Activated CD8-positive, alpha-beta memory T cell treated with anti-CD3 and anti-CD28 coated beads, Interleukin-2, amount 10 ng/mL, durations not matched to agents 7 days and 5 days (primary cell): ENCODE results near the gene DNAJC18. TPM values are rescaled to one million over a fixed set of nuclear protein-coding genes. Genes with fewer than 3 reads are reported as not detected.

ENCODE experiments used
- ATAC-seq: fragments of 150-1000 bp; cut with Tn5 transposase; one replicate; pipeline ENCODE4 v1.10.0; 2021; ENCODE audit warnings: moderate library complexity
- CTCF ChIA-PET: fragments of 350-600 bp; sonication (Branson Sonifier 250); formaldehyde crosslinking; loops from one replicate; lab custom pipeline; 2021; ENCODE audit warnings: antibody characterized with exemption; lab: Charles Lee
- DNase-seq: peaks from one replicate; pipeline ENCODE4 v3.0.0-alpha.2; 2020
- H3K27ac Mint-ChIP-seq: one replicate; pipeline ENCODE4 v1.8.0; 2021; ENCODE audit warnings: mild to moderate bottlenecking, mixed read lengths
- H3K27me3 Mint-ChIP-seq: one replicate; pipeline ENCODE4 v1.8.0; 2021; ENCODE audit warnings: mixed read lengths
- H3K36me3 Mint-ChIP-seq: one replicate; pipeline ENCODE4 v1.8.0; 2021; ENCODE audit warnings: mild to moderate bottlenecking, mixed read lengths
- H3K4me1 Mint-ChIP-seq: one replicate; pipeline ENCODE4 v1.8.0; 2021; ENCODE audit warnings: mixed read lengths
- H3K4me3 Mint-ChIP-seq: one replicate; pipeline ENCODE4 v1.8.0; 2021; ENCODE audit warnings: mild to moderate bottlenecking, moderate library complexity, mixed read lengths
- H3K9me3 Mint-ChIP-seq: one replicate; pipeline ENCODE4 v1.8.0; 2022; ENCODE audit warnings: low read depth, mixed read lengths
- total RNA-seq, 2 experiments: library from RNA; stranded (reverse); gene quantifications; one replicate each; pipeline ENCODE4 v1.2.3, GENCODE V29; 2021

The DNAJC18 gene
- total RNA-seq, 2 experiments from 2014 or later, result 9.2 to 25.7 TPM

DNA sequence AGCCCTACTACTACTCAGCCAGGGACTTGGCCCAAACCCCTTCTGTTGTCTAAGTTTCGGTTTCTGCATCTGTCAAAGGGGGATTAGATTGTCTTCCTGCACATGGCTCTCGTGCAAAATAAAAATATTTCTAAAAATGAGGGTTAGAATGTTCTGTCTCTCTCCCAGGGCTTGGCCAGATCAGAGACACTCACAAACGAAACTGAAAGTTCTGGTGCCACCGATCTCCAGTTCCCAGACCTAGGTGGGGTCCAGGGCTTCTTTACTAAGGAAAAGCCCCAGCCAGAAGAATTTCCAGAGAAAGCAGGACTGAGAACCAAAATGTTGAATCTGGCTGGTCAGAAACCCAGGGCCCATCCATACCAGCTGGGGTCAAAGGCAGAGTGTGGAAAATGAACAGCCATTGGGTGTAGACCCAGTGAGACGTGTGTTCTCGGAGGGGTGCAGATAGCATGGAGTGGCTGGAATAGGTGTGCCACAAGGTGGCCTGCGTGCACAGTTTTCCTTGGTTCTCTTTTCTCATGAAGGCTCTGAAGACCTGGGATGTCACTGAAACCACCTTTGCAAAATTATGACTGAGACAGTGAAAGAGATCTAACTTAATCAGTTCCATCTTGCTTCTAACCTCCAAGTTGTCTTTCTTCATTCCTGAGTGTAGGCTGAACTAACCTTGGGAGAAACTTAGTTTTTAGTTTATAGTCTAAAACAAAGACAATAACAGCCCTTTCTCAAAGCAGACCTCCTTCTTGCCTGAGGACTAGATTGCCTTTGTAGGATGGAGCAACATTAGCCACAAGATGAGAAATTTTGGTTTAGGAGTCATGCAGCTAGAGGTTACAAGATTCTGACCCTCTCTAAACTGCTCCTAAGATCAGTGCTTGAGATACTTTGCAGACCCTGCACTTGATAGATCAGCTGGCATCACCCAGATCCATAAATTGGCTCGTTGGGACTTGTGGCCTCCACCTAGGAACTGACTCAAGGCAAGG lies 54.0 kb downstream of the DNAJC18 start:
- ATAC-seq (peak; percentile 32), DNase-seq (peak; percentile 60)
- peaks cover 9% of the 10 kb centered on the region for H3K36me3 Mint-ChIP-seq
- H3K9me3 Mint-ChIP-seq, result no peaks in the 10 kb centered on the region
- peak overlapping the region; percentile 97 for H3K27ac Mint-ChIP-seq
- peaks cover 69% of the 10 kb centered on the region for H3K4me1 Mint-ChIP-seq
- no peaks in the 10 kb centered on the region for H3K27me3 Mint-ChIP-seq
- H3K4me3 Mint-ChIP-seq, result peak overlapping the region; percentile 73
- CTCF ChIA-PET, result interaction anchor here (0.8 to 3.1 kb wide), 4 partner anchors 18 to 43 kb away, joined by 3 to 14 read pairs (median 4); partner anchors contain the start of genes PAIP2 and SPATA24

- ATAC-seq, result peak; percentile 17
- peaks cover 5% of the 10 kb centered on the region for H3K36me3 Mint-ChIP-seq
- CTCF ChIA-PET, result interaction anchor here (1.2 to 3.1 kb wide), 3 partner anchors 13 to 33 kb away, joined by 3 to 14 read pairs (median 4); no protein-coding TSS in a partner anchor
- H3K4me1 Mint-ChIP-seq, result peaks cover 62% of the 10 kb centered on the region
- H3K4me3 Mint-ChIP-seq, result peak overlapping the region; percentile 73
- no peak for DNase-seq
- H3K27ac Mint-ChIP-seq, result peak overlapping the region; percentile 97
- no peaks in the 10 kb centered on the region for H3K27me3 Mint-ChIP-seq
- no peaks in the 10 kb centered on the region for H3K9me3 Mint-ChIP-seq
Observed at GRCh38 chr5:139384591-139385051, 54.7 kb downstream of the DNAJC18 start.

DNA sequence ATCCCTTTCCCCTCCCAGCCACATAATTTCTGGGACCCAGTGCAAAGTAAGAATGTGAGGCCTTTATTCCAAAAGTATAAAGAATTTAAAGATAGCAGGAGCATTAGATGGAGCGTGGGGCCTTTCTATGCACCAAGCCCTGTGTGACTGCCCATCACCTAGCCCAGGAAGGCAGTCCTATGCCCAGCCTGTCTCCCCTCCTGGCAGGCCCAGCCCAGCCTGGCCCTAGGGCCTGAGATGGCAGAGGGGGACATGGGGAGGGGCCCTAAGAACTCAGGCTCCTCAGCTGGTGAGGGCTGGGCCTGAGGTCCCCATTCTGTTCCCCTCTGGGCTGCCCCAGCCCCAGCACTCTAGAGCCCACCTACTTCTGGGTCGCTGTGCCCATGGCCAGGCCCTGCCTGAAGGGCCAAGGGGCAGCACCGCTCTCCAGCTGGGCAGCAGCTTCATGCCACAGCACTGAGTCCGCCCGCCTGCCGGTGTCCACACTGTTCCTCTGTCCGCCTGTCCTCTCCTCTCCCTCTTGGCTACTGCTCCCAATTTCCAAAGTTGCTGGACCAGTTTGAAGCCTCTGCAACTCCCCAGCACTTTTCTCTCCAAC lies 55.2 kb downstream of the DNAJC18 start:
- no peaks in the 10 kb centered on the region for H3K27me3 Mint-ChIP-seq
- H3K4me3 Mint-ChIP-seq, result peak overlapping the region; percentile 73
- H3K4me1 Mint-ChIP-seq, result peaks cover 61% of the 10 kb centered on the region
- ATAC-seq, result no peak
- CTCF ChIA-PET, result interaction anchor here (1.2 to 3.1 kb wide), 4 partner anchors 12 to 42 kb away, joined by 3 to 14 read pairs (median 4); partner anchors contain the start of gene PAIP2
- peak overlapping the region; percentile 97 for H3K27ac Mint-ChIP-seq
- no peak for DNase-seq
- H3K9me3 Mint-ChIP-seq, result no peaks in the 10 kb centered on the region
- peaks cover under 1% of the 10 kb centered on the region for H3K36me3 Mint-ChIP-seq

- no peaks in the 10 kb centered on the region for H3K27me3 Mint-ChIP-seq
- CTCF ChIA-PET, result interaction anchor here (1.2 to 3.1 kb wide), 4 partner anchors 12 to 96 kb away, joined by 3 to 14 read pairs (median 4); partner anchors contain the start of gene PAIP2
- peak within 1 kb of the TSS; percentile 61 for H3K27ac Mint-ChIP-seq
- H3K9me3 Mint-ChIP-seq, result no peaks in the 10 kb centered on the region
- no peaks in the 10 kb centered on the region for H3K36me3 Mint-ChIP-seq
- DNase-seq, result no peak
- H3K4me3 Mint-ChIP-seq, result no peak within 1 kb of the TSS
- no peak for ATAC-seq
- peaks cover 55% of the 10 kb centered on the region for H3K4me1 Mint-ChIP-seq
Observed at GRCh38 chr5:139383275-139383992, 55.9 kb downstream of the DNAJC18 start, which contains the start of gene SLC23A1. TSS of gene SLC23A1 (minus strand) at chr5:139383297. CDS start at chr5:139383253, 44 bp downstream.

- H3K4me1 Mint-ChIP-seq, result peaks cover 49% of the 10 kb centered on the region
- H3K9me3 Mint-ChIP-seq, result no peaks in the 10 kb centered on the region
- CTCF ChIA-PET, result interaction anchor here (1.2 to 1.9 kb wide), 2 partner anchors 41 to 96 kb away, joined by 3 to 5 read pairs; partner anchors contain the start of gene PAIP2
- no peaks in the 10 kb centered on the region for H3K27me3 Mint-ChIP-seq
- no peak overlapping the region for H3K4me3 Mint-ChIP-seq
- DNase-seq, result no peak
- H3K27ac Mint-ChIP-seq, result no peak overlapping the region
- no peaks in the 10 kb centered on the region for H3K36me3 Mint-ChIP-seq
- no peak for ATAC-seq
Observed at GRCh38 chr5:139382807-139383206, 56.5 kb downstream of the DNAJC18 start.

- Mint-ChIP-seq H3K36me3 (peaks cover 3% of the 10 kb centered on the region), H3K27me3 (no peaks in the 10 kb centered on the region), H3K9me3 (no peaks in the 10 kb centered on the region), H3K27ac (no peak overlapping the region), H3K4me1 (peaks cover 47% of the 10 kb centered on the region), H3K4me3 (no peak overlapping the region)
- no peak for DNase-seq
- no peak for ATAC-seq
- CTCF ChIA-PET, result interaction anchor here (1.0 to 1.9 kb wide), 3 partner anchors 19 to 95 kb away, joined by 3 to 5 read pairs (median 3); partner anchors contain the start of gene PAIP2
Observed at GRCh38 chr5:139381837-139382761, 57.2 kb downstream of the DNAJC18 start.

DNA sequence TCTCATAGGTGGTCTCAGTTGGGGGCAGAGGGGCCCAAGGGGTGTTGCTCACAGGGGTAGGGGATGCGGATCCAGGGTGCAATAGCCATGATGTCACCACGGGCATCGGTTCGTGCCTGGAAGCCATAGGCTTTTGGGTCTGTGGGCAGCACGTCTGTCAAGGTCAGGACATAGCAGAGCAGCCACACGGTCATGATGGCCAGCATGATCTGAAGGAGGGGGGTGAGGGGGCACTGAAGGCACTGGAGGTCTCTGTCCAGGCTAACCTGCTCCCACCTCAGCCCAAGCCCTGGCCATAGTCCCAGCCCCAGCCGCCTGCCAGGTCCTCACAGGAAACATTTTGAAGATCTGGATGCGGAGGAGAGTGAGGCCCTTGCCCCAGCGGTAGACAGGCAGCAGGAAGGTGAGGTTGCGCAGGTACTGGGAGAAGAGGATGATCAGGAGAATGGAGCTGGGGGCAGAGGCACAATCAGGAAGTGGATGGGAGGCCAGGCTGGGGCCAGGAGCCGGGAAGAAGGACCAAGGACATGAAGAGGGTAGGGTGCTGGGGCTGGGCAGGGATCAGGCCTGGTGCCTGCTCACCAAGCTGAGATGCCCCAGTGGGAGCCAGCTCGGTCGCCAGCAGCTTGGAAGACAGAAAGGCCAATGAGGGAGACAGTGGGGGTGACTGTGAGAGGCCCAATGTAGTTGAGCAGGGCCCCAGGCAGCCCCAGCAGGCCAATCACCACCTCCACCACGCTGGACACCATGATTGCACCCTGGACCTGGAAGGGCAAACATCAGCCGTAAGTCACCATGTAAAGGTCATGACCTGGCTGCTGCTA lies 59.5 kb downstream of the DNAJC18 start:
- Mint-ChIP-seq H3K36me3 (peaks cover 3% of the 10 kb centered on the region), H3K9me3 (no peaks in the 10 kb centered on the region), H3K4me3 (no peak overlapping the region), H3K27me3 (no peaks in the 10 kb centered on the region), H3K4me1 (peaks cover 26% of the 10 kb centered on the region), H3K27ac (no peak overlapping the region)
- CTCF ChIA-PET, result no interaction called here
- no peak for DNase-seq
- ATAC-seq, result no peak

- H3K4me1 Mint-ChIP-seq, result peaks cover 19% of the 10 kb centered on the region
- ATAC-seq, result no peak
- H3K9me3 Mint-ChIP-seq, result no peaks in the 10 kb centered on the region
- DNase-seq, result no peak
- H3K4me3 Mint-ChIP-seq, result no peak overlapping the region
- no peak overlapping the region for H3K27ac Mint-ChIP-seq
- H3K36me3 Mint-ChIP-seq, result peaks cover 3% of the 10 kb centered on the region
- CTCF ChIA-PET, result interaction anchor here (2.2 kb wide), 1 partner anchor 12 kb away, joined by 7 read pairs; no protein-coding TSS in a partner anchor
- H3K27me3 Mint-ChIP-seq, result no peaks in the 10 kb centered on the region
Observed at GRCh38 chr5:139378941-139379361, 60.4 kb downstream of the DNAJC18 start.

- Mint-ChIP-seq H3K27ac (no peak overlapping the region), H3K4me1 (peaks cover 16% of the 10 kb centered on the region), H3K9me3 (no peaks in the 10 kb centered on the region), H3K4me3 (no peak overlapping the region), H3K27me3 (no peaks in the 10 kb centered on the region), H3K36me3 (peaks cover 10% of the 10 kb centered on the region)
- CTCF ChIA-PET, result interaction anchor here (2.2 kb wide), 1 partner anchor 13 kb away, joined by 7 read pairs; no protein-coding TSS in a partner anchor
- ATAC-seq (no peak), DNase-seq (no peak)
Observed at GRCh38 chr5:139378101-139378825, 61.1 kb downstream of the DNAJC18 start.

DNA sequence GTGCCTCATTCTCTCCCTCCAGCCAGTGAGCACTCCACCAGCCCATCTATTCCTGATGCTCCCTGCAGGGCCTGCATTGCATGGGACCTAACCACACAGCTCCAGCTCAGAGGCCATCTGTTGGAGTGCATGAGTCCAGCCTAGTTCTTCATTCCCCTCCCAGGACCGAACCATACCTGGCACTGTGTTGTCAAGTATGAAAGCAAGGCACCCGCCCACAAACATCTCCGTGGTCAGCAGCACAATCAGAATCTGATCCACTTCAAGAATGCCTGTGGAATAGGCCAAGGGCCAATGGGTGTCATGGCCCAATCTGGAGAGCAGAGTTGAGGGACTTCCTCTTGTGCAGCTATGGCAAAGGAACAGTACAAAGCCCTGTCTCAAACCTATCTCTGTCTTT lies 62.1 kb downstream of the DNAJC18 start:
- H3K27me3 Mint-ChIP-seq, result no peaks in the 10 kb centered on the region
- H3K36me3 Mint-ChIP-seq, result peaks cover 13% of the 10 kb centered on the region
- no peak overlapping the region for H3K4me3 Mint-ChIP-seq
- H3K9me3 Mint-ChIP-seq, result no peaks in the 10 kb centered on the region
- no peak overlapping the region for H3K27ac Mint-ChIP-seq
- CTCF ChIA-PET, result interaction anchor here (2.2 to 2.3 kb wide), 2 partner anchors 11 to 14 kb away, joined by 6 to 7 read pairs; no protein-coding TSS in a partner anchor
- peaks cover 20% of the 10 kb centered on the region for H3K4me1 Mint-ChIP-seq
- DNase-seq (no peak), ATAC-seq (no peak)
